GM21825 (cell line): ENCODE data around the gene KRT39.

Experiments
- ATAC-seq: cut with Tn5 transposase; IDR thresholded peaks from one replicate; pipeline ENCODE4 v1.9.1; 2021; ENCODE audit warnings: mild to moderate bottlenecking, moderate library complexity; ENCODE audit not compliant: unreplicated experiment

Gene KRT39

DNA sequence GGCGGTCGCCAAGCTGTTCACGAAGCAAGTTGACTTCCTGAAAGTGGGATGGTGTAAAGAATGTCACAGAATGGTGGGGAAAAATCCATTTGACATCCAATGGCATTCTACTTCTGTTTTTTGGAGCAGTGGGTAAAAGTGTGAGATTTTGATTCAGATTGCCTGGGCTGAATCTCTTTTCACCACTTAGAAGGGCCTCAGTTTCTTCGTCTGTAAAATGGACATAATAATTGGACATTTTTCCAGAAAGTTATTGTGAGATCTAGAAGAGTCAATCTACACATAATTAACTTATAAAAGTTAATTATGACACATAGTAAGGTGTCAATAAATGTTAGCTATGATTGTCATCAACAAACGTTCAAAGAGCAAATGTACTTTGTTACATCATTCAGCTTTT is 14.4 kb upstream of the KRT39 start:
- no peak for ATAC-seq

DNA sequence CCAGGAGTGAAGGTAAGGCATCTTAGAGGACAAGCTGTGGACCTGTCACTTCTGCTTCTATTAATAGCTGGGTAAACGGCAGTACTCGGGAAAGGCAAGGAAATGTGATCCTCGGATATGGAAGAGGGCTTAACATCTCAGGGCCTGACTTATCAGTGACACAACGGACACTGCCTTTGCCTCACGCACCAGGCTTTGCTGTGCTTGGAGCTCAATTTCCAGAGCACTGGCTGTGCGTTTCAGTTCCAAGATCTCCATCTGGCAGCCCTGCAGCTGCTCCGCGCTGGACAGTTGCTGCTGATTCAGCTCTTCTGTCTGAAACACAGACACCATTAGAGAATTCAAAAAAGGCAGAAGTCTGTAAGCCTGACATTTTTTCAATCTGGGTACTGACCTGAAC is 13.8 kb upstream of the KRT39 start:
- no peak for ATAC-seq

DNA sequence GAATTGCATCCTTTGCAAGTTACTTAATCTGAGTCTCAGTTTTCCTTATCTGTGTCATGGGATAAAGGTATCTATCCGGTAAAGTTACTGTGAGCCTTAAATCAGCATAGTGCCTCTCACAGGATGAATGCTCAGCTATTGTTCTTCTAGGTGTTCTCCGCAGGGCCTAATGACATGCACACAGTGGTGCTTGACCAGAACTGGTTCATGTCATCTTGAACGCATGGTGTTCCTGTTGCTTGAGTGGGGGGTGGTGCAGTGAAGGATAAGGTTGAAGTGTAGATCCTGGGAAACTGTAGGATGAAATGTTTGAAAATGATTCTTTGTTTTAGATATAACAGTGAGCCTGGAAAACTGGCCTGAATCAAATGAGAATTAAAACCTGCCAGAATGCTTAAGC is 13.4 kb upstream of the KRT39 start:
- no peak for ATAC-seq

DNA sequence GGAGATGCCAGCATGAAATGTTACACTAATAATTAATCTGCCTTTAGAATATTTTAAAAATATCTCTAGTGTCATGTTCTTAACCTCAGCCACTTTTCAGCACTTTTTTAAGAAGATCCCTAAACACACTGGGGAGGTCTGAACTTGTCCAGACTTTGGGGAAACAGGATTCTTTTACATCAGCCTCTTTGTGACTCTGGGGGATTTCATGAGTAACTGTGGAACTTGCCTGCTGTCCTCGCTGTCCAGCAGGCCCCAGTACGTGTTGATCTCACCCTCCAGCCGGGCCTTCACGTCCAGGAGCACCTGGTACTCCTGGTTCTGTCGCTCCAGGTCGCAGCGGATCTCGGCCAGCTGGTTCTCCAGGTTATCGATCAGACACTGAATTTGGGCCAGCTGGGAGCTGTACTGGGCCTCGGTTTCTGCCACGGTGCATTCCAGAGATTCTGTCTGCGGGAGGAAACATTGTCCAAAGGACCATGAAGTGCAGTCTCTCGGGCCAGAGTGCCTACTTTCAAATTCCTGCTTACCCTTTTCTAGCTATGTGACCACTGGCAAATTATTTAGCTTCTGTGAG is 11.9 kb upstream of the KRT39 start:
- no peak for ATAC-seq

DNA sequence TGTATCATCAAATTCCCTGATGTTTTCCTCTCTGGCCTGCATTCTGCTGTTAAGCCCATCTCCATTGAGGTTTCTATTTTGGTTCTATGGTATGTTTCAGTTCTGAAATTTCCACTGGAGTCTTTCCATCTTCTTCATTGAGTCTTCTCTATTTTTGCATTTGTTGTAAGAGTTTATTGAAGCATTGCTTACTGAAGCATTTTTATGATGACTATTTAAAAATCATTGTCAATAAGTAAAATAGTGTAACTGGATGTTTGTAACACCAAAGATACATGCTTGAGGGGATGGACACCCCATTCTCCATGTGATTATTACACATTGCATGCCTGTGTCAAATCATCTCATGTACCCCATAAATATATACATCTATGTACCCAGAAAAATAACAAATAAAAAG is 8.8 kb upstream of the KRT39 start:
- no peak for ATAC-seq

DNA sequence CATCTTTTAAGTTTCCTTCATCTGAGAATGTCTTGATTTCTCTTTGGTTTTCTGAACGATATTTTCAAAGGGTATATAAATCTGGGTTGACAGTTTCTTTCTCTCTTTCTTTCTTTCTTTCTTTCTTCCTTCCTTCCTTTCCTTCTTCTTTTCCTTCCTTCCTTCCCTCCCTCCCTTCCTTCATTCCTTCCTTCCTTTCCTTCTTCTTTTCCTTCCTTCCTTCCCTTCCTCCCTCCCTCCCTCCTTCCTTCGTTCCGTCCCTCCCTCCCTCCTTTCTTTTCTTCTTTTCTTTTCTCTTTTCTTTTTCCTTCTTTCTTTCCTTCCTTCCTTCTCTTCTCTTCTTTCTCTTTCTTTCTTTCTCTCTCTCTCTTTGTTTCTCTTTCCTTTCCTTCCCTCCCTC is 7.6 kb upstream of the KRT39 start:
- no peak for ATAC-seq

DNA sequence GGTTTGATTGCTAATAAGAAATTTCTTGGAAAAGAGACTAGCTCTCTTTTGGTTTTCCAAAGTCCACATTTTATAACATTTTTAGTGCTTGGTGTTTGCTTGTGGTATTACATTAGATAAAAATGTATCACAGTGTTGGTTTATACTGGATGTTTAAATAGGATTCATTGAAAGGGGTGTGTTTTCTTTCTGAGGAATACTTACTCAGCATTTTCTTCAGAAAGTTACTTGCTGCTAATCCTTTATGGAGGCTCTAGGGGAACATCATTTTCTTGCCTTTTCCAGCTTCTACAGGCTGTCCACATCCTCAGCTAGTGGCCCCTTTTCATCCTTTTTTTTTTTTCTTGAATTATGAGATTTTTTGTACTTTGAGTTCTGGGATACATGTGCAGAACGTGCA is 834 bp upstream of the KRT39 start:
- no peak for ATAC-seq

DNA sequence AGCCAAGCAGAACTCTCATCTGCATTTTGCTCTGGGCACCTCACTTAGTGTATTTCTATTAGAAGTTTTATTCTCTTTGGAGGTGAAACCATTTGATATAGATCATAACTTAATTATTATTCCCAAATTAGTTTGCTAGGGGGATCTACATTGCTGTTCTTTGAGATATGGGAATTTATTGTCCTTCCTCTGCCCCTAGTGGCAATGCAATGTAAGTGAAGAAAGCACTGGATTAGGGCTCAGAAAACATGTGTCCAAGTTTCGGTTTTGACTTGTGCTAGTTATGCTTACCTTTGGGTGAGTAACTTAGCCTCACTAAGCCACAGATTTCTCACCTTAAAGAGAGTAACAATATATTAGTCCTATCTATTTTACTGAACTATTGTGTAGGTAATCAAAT is 2.9 kb downstream of the KRT39 start:
- ATAC-seq = no peak

DNA sequence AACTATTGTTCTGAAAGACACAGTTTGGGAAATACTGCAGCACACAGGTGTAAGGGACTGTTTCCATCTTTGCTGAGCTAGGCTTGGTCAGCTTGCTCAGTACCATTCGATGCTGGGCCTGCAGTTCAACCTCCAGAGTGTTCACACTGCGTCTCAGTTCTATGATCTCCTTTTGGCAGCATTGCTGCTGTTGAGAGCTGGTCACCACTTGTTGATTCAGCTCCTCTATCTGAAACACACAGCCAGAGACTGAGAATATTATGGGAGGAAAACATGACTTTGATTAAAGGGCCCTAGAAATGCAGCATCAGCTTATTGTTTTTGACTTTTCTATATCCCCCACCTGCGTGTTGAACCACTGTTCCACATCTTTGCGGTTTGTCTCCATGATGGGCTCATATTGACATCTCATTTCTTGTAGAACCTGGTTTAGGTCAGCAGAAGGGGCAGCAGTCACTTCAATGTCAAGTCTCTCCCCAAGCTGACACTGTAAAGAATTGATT is 4.6 kb downstream of the KRT39 start:
- ATAC-seq = no peak

DNA sequence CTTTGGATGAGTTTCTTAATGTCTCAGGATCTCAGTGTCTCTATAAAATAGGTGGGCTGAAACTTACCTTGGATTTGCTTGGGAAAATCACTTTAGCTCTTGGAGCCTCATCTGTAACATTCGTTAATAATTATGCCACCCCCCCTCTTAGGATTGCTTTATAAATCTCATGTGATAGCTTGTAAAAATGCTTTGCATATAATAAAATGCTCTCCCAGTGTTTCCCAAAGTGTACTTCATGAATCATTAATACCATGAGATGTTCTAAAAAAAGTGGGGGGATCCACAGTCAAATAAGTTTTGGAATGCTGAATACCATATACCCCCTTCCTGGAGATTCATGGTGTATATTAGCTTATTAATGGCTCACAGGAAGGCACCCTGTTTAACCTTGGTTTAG is 5.2 kb downstream of the KRT39 start:
- no peak for ATAC-seq

DNA sequence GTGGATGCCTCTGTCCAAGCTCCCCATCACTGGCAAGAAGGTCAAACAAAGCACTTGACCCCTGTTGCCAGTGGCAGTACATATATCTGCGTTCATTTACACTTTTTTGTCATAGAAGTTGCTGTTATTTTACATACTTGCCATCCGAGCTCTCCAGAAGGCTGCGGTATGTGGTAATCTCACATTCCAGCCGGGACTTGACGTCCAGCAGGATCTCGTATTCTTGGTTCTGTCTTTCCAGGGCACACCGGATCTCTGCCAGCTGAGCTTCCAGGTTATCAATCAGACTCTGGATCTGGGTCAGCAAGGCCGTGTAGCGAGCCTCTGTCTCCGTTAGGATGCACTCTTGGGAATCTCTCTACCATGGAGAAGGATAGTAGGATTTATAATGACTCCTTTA is 6.6 kb downstream of the KRT39 start:
- no peak for ATAC-seq

DNA sequence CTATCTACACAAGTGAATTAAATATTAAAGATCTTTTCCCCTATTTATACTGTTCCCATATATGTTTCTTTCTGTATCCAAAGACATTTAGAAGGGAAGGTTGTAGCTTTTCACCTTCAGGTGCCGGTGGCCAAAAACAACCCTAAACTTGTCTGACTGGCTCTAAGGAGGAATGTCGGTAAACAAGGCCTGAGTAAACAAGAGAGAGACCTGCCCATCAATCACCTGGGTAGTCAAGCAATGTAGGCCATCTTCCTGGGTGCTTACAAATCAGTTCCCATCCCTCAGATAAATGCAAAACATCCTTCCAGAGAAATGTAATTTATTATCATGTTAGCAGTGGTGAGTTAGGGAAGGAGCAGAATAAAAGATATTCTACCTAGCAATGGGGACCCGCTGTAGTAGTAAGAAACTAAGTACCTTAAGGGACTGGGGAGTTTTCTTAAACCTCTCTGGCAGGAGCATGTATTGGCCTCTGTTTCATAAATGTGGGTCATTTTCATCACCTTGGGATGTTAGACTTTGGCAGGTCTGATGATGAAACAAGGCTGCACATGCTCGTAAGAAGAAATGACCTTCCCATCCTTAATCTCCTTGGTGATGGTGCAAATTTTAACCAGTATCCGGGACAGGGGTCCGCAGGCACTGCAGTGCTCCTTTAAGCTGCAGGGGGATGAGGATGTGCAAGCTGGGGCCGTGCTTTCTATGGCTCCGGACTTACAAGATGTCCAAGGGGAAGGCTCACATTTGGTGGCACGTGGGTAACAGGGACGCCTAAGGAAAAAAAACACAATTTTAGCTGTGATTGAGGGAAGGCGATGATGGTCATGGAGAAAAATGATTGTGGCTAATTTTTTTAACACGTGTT is 8.4 kb downstream of the KRT39 start:
- no peak for ATAC-seq

DNA sequence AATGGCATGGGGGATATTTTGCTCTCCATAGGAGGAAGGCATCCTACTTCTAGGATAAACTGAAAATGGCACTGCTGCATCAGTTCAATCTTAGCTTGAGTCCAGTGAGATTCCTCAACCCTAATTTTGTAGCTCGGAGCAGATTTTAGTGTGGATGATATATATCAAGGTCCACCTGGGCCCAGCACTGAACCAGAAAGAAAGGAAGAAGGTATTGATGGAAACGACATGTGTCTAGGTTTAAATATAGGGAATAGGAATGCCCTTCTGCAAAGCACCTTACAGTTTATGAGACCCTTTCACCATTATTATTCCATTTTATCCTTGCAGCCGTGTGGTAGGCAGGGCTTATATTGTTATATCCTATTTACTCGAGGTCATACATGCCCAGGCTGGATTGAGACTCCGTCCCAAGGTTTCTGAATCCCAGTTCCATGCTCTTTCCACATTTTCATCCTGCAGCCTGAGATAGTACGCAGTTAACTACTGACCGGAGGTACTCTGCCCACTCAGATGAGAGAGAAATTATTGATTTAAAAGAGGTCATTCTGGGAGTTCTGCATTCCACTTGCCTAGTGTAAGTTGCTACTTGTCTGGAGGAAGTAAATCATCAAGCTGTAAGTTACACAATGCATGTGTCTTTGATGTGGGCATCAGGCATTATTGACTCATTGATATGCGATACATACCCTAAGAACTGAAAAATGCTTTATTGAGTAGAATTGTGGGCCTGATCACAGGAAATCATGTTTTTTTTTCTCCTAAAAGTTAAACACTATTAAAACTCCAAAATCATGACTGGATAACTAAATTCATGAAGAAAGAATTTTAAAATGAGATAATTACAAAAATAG is 10.1 kb downstream of the KRT39 start:
- no peak for ATAC-seq

DNA sequence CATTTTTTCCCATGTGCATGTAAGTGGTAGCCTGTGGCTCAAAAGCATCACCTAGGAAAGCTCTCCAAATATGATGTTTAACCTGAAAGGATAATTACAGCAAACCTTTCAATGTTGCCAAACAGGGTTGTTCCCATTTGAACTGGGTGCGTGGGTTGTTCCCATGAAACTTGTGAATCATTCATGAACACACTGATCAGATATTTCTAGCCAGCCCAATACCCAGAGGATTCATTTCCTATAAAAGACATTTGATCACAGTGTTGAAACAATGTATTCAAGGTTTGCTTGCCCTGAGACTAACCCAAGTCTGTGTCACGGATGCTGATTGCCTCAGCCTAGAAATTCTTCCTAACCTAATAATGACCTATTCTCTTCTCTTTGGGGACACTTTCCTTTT is 12.9 kb downstream of the KRT39 start:
- no peak for ATAC-seq

DNA sequence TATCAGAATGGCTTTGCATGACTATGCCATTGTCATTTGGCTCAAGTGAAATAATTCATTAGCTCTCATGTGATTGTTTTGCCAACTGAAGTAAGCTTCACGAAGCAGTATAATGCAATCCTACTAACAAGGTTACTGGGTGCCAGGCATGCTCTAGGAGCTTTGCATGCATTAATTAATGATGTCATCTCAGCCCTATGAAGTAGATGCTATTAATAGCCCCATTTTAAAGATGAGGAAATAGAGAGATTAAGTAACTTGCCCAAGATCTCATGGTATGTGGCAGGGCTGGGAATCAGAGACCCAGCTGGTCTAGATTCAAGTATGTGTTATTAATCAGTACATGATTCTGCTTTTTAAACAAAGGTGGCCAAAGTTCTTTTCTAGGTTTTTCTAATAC is 14.1 kb downstream of the KRT39 start:
- no peak for ATAC-seq

DNA sequence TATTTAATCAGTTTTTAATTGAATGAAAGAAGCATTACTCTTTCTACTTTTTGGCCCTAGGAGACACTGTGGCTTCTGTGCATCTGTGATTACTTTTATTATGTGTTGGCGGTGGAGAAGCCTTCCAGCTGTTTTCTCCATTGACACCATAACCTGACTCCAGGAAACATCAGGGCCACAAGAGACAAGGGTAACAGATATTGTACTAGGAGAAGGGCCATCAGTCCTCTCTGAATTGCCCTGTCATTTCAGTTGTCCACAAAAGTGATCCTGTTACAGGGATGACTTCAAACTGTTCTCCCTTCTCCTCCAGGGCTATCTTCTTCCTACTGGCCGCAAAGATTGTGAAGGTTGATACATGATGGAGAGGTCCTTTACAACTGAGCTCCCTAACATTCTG is 14.6 kb downstream of the KRT39 start:
- no peak for ATAC-seq

DNA sequence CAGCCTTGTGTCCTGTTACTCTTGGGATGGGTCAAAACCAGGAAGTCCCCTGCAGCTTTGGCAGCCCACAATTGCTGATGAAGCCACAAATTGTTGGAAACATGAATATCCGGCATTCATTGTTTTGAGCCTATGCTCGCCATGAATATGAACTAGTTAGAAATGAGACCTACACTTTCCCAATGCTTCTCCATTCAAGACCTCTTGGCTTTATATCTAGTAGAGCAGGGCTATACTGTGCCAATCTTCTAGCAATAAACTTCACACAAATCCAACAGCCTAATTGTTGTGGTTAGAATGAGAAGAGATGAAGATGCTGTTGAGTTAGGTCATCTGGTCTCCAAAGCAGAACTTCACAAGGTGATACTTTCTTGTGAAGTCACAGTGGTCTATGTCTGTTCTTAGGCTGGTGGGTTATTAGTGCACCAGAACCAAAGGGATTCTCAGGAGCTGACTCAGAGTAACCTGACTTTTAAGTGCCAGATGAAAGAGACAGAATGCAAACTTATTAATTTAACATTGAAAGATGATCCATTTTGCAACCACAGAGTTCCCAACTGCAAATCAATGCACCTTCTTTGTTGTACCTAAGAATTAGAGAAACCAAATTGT is 15.6 kb downstream of the KRT39 start:
- no peak for ATAC-seq

DNA sequence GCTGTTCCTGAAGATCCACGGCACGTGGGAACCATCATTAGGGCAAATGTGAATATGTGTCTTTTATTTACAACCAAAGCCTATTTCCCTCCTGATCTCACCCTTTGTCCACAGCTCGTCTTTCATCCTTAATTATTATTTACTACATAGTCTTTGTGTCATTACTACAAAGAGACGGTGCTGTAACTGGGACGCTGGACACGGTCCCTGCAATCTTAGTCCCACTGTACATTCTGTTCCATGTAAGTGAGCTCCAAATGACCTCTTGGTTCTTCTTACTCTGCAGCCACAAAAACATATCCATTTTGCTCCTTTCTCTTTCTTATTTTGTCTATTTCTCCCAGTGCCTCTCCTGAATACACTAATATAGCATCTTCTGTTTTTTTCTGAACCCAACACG is 16.6 kb downstream of the KRT39 start:
- no peak for ATAC-seq

DNA sequence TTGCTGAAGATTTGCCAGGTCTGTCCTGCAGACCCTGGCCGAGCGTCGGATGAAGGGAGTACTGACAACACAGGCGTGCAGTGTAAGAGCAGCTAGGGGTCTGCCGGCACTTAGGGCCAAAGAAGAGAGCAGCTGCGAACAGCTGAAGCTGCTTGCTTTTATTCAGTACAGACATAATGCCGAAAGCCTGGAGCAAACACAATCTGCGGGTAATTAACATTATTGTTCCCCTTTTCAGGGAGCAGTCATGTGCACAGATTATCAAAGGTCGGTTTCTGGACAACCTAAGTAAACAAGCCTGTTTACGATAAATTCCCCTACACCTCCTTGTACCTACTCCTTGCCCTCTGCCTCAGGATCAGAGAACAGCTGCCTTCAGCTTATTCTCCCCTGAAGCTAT is 17.3 kb downstream of the KRT39 start:
- no peak for ATAC-seq

DNA sequence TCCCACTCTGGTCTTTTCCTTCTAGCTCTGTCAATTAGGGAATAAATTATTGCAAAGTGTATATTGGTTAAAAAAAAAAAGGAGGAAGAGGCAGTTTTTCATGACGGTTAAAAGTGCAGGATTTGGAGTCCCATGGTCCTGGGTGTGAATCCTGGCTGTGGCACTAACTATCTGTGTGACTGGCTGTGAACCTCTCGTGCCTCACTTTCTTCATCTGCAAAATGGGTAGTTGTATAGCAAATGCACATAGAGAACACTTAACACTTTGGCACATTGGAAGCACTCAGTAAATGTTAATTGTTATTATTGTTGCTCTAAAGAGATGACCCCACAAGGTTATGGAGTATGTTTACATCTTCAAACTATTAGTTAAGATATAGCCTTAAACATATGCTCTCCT is 18.8 kb downstream of the KRT39 start:
- no peak for ATAC-seq

DNA sequence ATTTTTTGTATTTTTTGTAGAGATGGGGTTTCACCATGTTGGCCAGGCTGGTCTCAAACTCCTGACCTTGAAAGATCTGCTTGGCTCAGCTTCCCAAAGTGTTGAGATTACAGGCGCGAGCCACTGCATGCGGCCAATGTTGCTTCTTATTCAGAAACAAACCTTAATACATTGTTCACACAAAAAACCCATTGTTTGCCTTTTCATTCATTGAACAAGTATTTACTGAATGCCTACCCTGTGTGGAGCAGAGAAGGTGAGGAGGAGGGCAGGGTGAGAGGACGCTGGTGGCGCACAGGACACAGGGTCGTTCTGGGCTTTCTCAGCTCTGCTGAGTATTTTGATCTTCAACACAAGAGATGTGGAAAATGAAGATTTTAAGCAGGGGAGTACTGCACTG is 21.3 kb downstream of the KRT39 start:
- no peak for ATAC-seq
